GM12892 (cell line): ENCODE data around the gene SLC25A26.

Experiments used
- POLR2A ChIP-seq: IDR thresholded peaks from 2 replicates; pipeline ENCODE4 v1.6.1; 2011; ENCODE audit warnings: low read depth, low read length, control low read depth
- TAF1 ChIP-seq: IDR thresholded peaks from 2 replicates; pipeline ENCODE4 v1.6.1; 2011; ENCODE audit warnings: low read depth, mild to moderate bottlenecking, control low read depth, low read length, borderline replicate concordance

DNA sequence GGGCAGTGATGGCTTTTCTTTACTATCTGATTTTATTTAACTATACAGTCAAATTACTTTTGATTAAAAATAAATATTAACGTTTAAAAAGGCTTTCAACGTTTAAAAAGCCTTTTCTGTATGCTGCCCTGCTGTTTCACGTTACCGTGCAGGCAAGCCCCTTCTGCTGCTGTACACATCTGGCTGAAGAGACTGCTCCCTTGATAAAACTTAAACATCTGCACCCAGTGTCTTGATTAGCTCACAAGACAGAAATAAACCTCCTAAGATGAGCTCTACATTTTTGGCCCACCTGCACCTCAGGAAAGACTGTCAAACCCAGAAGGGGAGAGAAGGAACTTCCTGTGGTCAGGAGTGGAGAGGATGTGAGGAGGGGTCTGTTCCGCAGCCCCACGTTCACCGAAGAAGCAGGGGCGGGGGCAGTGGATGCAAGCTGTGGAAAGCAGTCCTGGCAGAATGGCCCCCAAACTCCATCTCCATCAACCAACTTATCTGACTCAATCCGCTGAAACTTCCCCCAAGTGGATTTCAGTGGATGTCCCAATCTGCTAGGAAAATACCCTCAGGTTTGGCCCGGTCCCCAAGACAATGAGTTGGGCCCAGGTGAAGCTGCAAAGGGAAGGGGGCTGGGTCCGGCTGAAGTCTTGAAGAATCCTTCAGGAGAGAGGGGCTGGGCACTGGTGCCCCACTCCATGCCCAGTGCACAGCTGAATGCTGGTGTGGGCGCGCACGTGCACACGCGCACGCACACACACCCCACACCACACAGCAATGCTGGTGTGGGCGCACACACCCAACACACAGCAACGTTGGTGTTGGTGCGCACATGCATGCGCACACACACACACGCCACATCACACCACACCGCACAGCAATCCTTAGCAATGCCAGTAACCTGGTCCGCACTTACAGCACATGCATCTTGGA is 191.4 kb downstream of the SLC25A26 start:
- TF ChIP-seq TAF1, result no peak
- TF ChIP-seq POLR2A, result no peak
